Neural progenitor cell (in vitro differentiated cells): ENCODE results near the gene RBM14.

Experiments
- EZH2phosphoT487 ChIP-seq: fragments of 200-600 bp; sonication (generic); IDR thresholded peaks from 2 replicates; pipeline ENCODE4 v1.6.1; 2017; ENCODE audit warnings: antibody characterized with exemption
- TF ChIP-seq, protein P1 (sequence below): fragments of 200-600 bp; sonication (generic); IDR thresholded peaks from 2 replicates; pipeline ENCODE4 v1.5.1; 2017; ENCODE audit warnings: antibody characterized with exemption, mild to moderate bottlenecking

DNA sequence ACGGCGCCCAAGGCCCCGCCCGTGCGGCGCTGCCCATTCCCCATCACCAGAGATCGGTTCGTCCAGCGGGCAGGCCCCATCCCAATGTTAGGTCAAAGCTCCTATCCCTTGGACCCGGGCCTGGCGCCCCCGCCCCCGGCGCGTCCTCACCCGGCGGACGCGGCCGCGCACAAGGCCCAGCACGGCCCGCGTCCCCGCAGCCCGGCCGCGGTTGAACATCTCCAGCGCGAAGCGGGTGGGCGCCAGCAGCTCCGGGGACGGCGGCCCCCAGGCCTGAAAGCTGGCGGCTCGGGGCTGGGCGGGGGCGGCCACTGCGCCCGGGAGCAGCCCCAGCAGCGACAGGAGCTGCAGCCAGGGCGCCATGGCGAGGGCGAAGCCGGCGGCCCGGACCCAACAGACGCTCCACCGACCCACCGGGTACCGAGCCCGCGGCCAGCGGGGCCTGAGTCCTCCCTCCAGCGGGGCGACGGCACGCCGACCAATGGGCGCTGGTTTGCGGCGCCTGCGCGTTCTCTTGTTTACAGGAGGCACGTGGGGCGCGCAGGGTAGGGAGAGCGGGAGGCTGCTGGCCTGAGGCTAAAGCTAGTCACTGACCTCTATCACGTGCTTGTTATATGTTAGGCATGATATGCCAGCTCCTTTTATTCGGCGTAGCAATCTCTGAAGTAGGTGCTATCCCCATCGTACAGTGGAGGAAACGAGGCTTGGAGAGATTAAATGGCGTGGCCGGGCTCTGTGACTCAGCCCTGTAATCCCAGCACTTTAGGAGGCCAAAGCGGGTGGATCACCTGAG lies 48.1 kb upstream of the RBM14 start, which contains the start of gene CTSF:
- TF ChIP-seq, protein P1, sequence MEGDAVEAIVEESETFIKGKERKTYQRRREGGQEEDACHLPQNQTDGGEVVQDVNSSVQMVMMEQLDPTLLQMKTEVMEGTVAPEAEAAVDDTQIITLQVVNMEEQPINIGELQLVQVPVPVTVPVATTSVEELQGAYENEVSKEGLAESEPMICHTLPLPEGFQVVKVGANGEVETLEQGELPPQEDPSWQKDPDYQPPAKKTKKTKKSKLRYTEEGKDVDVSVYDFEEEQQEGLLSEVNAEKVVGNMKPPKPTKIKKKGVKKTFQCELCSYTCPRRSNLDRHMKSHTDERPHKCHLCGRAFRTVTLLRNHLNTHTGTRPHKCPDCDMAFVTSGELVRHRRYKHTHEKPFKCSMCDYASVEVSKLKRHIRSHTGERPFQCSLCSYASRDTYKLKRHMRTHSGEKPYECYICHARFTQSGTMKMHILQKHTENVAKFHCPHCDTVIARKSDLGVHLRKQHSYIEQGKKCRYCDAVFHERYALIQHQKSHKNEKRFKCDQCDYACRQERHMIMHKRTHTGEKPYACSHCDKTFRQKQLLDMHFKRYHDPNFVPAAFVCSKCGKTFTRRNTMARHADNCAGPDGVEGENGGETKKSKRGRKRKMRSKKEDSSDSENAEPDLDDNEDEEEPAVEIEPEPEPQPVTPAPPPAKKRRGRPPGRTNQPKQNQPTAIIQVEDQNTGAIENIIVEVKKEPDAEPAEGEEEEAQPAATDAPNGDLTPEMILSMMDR: no peak
- TF ChIP-seq EZH2phosphoT487: no peak
